Gastrocnemius medialis (tissue), 4 donors: ENCODE data around the gene ZNF292.
"Not testable (repeated sequence)": the region's sequence is repeated elsewhere in the genome, so short reads cannot be mapped to it uniquely, and the experiment has no call there.

ENCODE experiments used
- POLR2A ChIP-seq, 2 donors: fragments of 450-650 bp; IDR thresholded peaks; one replicate each; pipeline ENCODE4 v1.6.1; 2017; ENCODE audit warnings: antibody characterized with exemption in 2 of 2, mild to moderate bottlenecking in 2 of 2, moderate library complexity in 2 of 2
- TF ChIP-seq, protein P1 (sequence below), 5 experiments: fragments of 450-650 bp in 3 of 5; fragments of 200-600 bp in 2 of 5; sonication (generic) in 2 of 5; IDR thresholded peaks in 4 of 5; conservative IDR thresholded peaks in 1 of 5; 1 replicate in 4 of 5; 2 replicates in 1 of 5; pipeline ENCODE4 v1.5.1; 2016 to 2019; ENCODE audit warnings: antibody characterized with exemption in 5 of 5, mild to moderate bottlenecking in 3 of 5, moderate library complexity in 3 of 5

DNA sequence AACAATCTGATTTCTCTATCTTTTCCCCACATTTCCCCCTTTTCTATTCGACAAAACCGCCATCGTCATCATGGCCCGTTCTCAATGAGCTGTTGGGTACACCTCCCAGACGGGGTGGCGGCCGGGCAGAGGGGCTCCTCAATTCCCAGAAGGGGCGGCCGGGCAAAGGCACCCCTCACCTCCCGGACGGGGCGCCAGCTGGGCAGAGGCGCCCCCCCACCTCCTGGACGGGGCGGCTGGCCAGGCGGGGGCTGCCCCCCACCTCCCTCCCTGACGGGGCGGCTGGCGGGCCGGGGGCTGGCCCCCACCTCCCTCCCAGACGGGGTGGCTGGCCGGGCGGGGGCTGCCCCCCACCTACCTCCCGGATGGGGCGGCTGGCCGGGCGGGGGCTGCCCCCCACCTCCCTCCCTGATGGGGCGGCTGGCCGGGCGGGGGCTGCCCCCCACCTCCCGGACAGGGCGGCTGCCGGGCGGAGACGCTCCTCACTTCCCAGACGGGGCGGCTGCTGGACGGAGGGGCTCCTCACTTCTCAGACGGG, 83.8 kb downstream of the ZNF292 start:
- TF ChIP-seq, protein P1, sequence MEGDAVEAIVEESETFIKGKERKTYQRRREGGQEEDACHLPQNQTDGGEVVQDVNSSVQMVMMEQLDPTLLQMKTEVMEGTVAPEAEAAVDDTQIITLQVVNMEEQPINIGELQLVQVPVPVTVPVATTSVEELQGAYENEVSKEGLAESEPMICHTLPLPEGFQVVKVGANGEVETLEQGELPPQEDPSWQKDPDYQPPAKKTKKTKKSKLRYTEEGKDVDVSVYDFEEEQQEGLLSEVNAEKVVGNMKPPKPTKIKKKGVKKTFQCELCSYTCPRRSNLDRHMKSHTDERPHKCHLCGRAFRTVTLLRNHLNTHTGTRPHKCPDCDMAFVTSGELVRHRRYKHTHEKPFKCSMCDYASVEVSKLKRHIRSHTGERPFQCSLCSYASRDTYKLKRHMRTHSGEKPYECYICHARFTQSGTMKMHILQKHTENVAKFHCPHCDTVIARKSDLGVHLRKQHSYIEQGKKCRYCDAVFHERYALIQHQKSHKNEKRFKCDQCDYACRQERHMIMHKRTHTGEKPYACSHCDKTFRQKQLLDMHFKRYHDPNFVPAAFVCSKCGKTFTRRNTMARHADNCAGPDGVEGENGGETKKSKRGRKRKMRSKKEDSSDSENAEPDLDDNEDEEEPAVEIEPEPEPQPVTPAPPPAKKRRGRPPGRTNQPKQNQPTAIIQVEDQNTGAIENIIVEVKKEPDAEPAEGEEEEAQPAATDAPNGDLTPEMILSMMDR (IDR thresholded peaks at IDR 0.05 in 4 of 5, conservative IDR thresholded peaks at IDR 0.05 in 1 of 5): not testable (repeated sequence)
- not testable (repeated sequence) for TF ChIP-seq POLR2A (IDR thresholded peaks at IDR 0.05)
